Daoy (cell line): ENCODE results near the gene SNED1. TPM values are rescaled to one million over a fixed set of nuclear protein-coding genes. Genes with fewer than 3 reads are reported as not detected.

ENCODE experiments used
- DNase-seq: peaks from one replicate; pipeline ENCODE4 v3.0.0-alpha.2; 2015; ENCODE audit warnings: low read depth
- total RNA-seq: library from RNA; depleted of rRNA; stranded (reverse); fragments of >200 nt; shearing (Covaris generic); gene quantifications from 2 replicates; pipeline ENCODE4 v1.2.3, GENCODE V29; 2014

Gene SNED1
- total RNA-seq, 1 experiment from 2014 or later = 0.06 TPM

- DNase-seq = no peak
Measured at GRCh38 chr2:240960309-240960970, 38.0 kb upstream of the SNED1 start.

DNA sequence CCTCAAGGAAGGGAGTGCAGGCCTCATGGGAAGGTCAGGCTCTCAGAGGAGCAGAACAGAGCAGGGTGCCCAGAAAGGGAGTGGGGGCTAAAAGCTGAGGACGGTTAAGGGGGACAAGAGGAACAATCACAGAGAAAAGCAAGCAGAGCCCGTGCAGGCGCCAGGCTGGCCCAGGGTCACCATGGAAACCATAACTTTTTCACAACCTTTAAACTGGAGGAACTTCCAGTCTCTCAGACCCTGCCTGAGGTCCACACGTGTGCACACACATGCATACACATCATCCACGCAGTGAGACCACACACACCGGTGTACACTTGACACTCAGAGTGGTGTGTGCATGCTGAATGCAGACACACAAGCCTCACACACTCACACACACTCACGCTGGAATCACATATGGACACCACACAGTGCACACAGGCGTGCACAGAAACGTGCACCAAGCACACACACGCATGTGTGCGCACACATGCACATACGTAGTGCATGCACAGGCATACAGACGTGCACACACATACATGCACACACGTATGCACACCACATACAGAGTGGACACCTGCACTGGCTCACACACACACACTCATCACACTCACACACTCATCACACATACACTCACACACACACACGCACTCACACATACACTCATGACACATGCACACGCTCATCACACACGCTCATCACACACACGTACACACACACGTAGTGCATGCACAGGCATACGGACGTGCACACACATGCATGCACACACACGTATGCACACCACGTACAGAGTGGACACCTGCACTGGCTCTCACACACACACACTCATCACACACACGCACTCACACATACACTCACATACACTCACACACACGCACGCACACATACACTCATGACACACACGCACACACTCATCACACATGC lies 37.2 kb upstream of the SNED1 start:
- DNase-seq = no peak

DNA sequence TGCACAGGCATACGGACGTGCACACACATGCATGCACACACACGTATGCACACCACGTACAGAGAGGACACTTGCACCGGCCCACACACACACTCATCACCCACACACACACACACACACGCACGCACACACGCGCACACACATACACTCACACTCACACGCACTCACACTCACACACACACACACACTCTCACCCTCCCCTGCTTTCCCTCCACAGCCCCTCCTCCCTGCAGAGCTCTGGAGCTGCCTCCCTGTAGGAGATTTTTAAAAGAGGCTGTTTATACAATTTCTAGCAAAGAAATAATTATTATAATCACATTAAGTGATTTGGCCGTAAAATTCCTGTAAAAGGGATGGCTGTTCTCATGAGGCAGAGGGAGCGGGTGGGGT lies 36.5 kb upstream of the SNED1 start:
- no peak for DNase-seq

GRCh38 chr2:240962300-240963064 lies 35.9 kb upstream of the SNED1 start:
- no peak for DNase-seq

GRCh38 chr2:240963065-240963867 lies 35.2 kb upstream of the SNED1 start:
- DNase-seq = no peak

GRCh38 chr2:240963868-240964703 lies 34.3 kb upstream of the SNED1 start:
- DNase-seq = no peak

DNA sequence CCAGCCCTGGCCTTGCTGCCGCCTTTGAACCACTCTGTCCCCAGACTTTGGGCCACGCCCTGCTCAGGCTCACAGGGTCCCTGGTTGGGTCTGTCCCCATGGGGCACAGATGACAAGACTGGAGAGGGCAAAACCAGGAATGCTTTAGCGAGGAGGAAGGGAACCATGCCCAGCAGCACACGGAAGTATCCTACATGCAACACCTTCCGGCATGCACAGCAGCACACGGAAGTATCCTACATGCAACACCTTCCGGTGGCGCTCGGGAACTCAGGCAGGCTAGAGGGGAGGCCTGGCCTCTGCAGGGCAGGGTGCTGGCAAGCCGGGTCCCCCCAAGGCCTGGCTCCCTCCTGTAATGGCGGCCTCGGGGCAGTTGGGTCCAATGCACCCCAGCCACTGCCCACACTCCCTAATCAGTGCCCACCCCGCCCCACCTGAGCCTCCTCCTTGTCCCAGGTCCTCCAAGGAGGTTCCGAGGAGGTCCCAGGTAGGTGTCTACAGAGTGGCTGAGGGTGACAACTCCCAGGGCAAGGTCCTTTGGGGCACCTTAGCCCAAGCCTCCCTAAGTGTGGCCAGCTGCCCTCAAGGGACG lies 33.6 kb upstream of the SNED1 start:
- DNase-seq = no peak

GRCh38 chr2:240965296-240965904 lies 33.0 kb upstream of the SNED1 start:
- no peak for DNase-seq

- DNase-seq = no peak
Measured at GRCh38 chr2:240965905-240966456, 32.4 kb upstream of the SNED1 start.

- no peak for DNase-seq
Measured at GRCh38 chr2:240966457-240966905, 31.9 kb upstream of the SNED1 start.

DNA sequence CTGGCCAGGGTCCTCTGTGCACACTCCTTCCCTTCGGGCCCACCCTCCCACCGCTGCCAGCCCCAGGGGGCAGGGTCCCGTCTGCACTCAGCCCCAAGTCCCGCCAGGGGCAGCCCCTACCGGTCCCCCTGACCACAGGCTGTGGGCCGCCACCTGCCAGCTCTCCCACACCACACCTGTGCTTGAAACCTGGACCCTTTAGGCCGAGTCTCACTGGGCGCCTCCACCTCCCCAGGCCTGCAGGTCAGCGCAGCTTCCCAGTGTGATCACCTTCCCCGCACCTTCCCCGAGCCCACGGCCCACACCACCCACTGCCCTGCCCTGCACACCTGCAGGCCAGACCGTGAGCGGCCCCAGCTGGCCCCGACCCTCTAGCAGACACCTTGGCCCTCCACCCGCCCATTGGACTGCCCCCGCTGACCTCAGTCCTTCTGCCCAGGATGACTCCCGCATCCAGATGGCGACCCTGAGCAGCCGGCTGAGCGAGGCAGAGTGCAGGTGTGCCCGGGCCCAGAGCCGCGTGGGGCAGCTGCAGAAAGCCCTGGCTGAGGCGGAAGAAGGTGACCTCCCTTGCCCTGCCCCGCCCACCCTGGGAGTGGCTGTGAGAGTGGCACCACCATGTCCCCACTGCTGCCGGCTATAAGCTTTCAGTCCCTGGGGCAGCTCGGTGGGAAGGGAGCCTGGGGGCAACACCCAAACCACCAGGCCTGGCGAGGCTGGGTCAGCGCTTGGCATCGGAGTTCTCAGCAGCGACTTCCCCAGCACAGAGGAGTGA lies 31.3 kb upstream of the SNED1 start:
- DNase-seq = no peak

DNA sequence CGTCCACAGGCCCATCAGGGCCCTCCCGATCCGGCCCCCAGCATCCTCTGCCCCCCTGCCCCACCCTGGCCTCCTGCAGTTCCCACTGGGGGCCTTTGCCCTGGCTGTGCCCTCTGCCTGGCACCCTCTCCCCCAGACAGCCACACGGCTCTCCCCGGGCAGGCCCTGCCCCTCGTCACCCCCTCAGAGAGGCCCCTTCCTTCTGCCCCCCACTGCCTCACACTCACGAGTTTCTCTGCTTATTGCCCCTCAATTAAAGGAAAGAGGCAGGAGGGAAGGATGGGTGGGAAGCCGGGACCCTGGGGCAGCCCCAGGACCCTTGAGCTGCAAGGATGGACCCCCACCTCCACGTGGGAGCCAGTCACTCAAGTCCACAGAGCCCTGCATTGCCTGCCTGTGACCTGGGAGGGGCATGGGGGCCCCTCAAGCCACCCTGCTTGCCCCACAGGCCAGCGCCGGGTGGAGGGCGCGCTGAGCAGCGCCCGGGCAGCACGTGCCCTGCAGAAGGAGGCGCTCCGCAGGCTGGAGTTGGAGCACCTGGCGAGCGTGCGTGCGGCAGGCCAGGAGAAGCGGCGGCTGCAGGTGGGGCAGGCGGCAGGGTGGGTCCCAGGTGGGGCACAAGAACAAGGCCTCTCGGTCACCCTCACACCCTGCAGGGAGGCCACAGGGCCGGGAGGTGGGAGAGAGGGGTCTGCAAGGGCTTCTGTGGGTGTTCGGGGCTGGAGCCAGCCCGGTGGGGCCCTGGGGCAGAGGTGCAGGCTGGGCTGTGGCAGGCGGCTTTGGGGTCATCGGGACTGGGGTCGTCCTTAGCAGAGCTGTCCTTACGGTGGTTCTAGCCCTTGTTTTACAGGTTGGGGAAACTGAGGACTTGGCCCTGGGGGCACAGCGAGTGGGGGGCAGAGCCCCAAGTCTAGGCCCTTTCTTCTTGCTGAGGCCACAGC lies 30.5 kb upstream of the SNED1 start:
- no peak for DNase-seq

DNA sequence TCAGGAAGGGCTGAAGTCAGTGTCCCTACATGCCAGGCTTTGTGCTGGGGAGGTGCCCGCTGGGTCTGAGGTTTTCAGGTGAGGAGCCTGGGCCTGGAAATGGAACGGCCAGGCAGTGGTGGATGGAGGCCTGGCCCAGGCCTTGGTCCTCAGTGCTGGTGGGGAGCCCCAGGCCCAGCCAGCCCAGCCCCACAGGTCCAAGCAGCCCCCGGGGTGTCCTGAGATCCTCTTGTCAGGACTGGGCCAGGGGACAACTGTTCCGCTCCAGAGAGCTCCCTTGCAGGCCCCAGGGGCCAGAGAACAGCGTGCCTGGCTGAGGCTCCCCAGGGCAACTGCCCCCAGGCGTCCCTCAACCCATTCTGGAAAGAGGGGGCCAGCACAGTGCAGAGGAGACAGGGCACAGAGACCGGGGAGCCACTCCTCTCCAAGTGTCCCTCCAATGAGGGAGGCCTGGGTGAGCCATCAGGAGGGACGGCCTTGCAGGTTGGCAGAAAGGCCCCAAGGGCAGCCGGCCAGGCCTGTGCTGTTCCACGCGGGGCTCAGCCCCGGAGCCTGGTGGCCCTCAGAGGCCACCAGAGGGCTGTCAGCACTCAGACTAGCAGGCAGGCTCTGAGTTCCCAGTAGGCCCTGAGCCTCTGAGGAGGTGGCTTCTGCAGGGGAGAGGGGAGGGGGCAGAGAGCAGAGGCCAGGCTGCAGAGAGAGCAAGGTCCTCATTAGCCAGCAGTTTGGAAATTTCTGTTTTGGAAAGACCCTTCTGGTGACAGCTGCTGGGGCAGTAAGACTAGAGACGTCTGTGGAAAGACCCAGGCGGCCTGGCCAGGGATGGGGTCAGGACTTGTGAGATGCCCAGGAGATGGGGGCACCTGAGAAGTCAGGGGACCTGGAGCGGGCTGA lies 29.4 kb upstream of the SNED1 start:
- DNase-seq = no peak

- DNase-seq = no peak
Measured at GRCh38 chr2:240970104-240970503, 28.3 kb upstream of the SNED1 start.

DNA sequence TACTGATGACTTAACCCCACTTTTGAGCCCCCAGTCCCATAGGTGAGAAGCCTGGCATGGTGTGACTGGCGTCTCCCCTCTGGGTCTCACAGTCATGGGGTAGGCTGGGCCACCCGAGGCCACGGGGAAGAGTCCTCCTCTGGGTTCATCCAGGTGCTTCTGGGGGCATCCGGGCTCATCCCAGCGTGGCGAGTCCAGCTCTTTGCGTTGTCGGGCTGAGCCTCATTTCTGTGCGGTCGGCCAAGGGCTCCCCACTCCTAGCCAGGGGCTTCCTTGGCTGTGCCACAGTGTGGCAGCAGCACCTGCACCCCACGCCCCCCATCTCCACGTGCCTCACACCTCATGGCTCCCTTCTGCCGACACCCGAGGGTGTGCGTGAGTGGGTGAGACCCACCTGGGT lies 27.6 kb upstream of the SNED1 start:
- DNase-seq = no peak

- no peak for DNase-seq
Measured at GRCh38 chr2:240972201-240972600, 26.2 kb upstream of the SNED1 start.
